Body of pancreas (tissue), 4 donors: ENCODE results near the gene ASB10. TPM values are rescaled to one million over a fixed set of nuclear protein-coding genes. Genes with fewer than 3 reads are reported as not detected.

Source experiments
- ATAC-seq: fragments of 150-250 bp; one replicate; pipeline ENCODE4 v1.9.1; 2016
- DNase-seq, 4 donors: peaks; one replicate each; pipeline ENCODE4 v3.0.0-alpha.2; 2019
- H3K27ac ChIP-seq, 4 donors: fragments of 200-600 bp; sonication (generic); 1 replicate in 3 of 4; 2 replicates in 1 of 4; pipeline versions ENCODE4 v1.5.1 to v1.6.1; 2016 to 2019; ENCODE audit warnings: mild to moderate bottlenecking in 1 of 4, mixed read lengths in 1 of 4, moderate library complexity in 1 of 4
- H3K27me3 ChIP-seq, 2 donors: fragments of 200-600 bp; sonication (generic); one replicate each; pipeline ENCODE4 v1.6.0; 2016; ENCODE audit warnings: mild to moderate bottlenecking in 1 of 2
- H3K36me3 ChIP-seq, 2 donors: fragments of 200-600 bp; sonication (generic); replicated peaks in 1 of 2; 2 replicates each; pipeline ENCODE4 v1.5.1; 2016; ENCODE audit warnings: low read depth in 2 of 2; ENCODE audit not compliant: insufficient read depth in 1 of 2
- H3K4me1 ChIP-seq: fragments of 200-600 bp; sonication (generic); one replicate; pipeline ENCODE4 v1.6.0; 2016
- H3K4me3 ChIP-seq, 2 donors: fragments of 200-600 bp; sonication (generic); 1 replicate in 1 of 2; 2 replicates in 1 of 2; pipeline ENCODE4 v1.5.1; 2016 to 2019
- H3K9me3 ChIP-seq, 3 donors: fragments of 200-600 bp; sonication (generic); 1 replicate in 2 of 3; 2 replicates in 1 of 3; pipeline ENCODE4 v1.5.1; 2016
- POLR2A ChIP-seq, 3 donors: fragments of 450-650 bp; IDR thresholded peaks; one replicate each; pipeline ENCODE4 v1.6.1; 2016; ENCODE audit warnings: antibody characterized with exemption in 3 of 3, mild to moderate bottlenecking in 2 of 3
- WGBS, 2 donors: methylation state at CpG; one replicate each; pipeline ENCODE4 v1.1.5; 2017; 5-methylcytosine and 5-hydroxymethylcytosine counted together
- intact Hi-C: fragments of 100-400 bp; cut with DNase I; formaldehyde crosslinking; loops from one replicate; pipeline ENCODE4 v1.15.1; 2023
- total RNA-seq, 2 donors: library from RNA; depleted of rRNA; stranded (reverse); fragments of >200 nt; gene quantifications; one replicate each; pipeline ENCODE4 v1.1.0, GENCODE V29; 2016
- TF ChIP-seq, protein P1 (sequence below), 7 experiments: fragments of 450-650 bp in 4 of 7; fragments of 200-600 bp in 3 of 7; sonication (generic) in 3 of 7; IDR thresholded peaks; one replicate each; pipeline ENCODE4 v1.5.1; 2016 to 2019; ENCODE audit warnings: antibody characterized with exemption in 7 of 7

ASB10 gene
- total RNA-seq, 2 donors from 2014 or later: not detected

DNA sequence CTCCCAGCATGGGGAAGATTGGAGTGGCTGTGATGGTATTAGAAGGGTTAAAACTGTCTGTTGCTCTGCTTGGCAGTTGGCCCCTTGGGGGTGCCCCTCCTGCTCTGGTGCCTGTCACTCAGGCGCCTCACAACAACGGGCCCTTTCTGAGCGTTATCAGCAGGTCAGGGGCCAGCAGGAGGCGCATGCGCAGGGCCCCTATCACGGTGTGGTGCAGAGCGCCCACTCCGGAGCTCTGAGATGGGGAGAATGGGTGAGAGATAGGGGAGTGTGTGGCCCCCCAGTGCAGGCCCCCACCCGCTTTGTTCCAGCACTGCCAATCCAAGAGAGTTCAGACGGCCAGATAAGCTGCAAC is 44.4 kb downstream of the ASB10 start:
- Histone ChIP-seq H3K9me3 (no peaks in the 10 kb centered on the region), H3K27ac (no peak overlapping the region), H3K27me3 (no peaks in the 10 kb centered on the region), H3K36me3 (peaks cover 6 to 7% of the 10 kb centered on the region in 2 donors), H3K4me1 (peaks cover 11% of the 10 kb centered on the region), H3K4me3 (no peak overlapping the region)
- DNase-seq (peak; percentile 35 to 50 (median 38)), ATAC-seq (peak; percentile 59)
- intact Hi-C loops: no loop called here
- no peak for TF ChIP-seq POLR2A (IDR thresholded peaks at IDR 0.05)
- TF ChIP-seq, protein P1, sequence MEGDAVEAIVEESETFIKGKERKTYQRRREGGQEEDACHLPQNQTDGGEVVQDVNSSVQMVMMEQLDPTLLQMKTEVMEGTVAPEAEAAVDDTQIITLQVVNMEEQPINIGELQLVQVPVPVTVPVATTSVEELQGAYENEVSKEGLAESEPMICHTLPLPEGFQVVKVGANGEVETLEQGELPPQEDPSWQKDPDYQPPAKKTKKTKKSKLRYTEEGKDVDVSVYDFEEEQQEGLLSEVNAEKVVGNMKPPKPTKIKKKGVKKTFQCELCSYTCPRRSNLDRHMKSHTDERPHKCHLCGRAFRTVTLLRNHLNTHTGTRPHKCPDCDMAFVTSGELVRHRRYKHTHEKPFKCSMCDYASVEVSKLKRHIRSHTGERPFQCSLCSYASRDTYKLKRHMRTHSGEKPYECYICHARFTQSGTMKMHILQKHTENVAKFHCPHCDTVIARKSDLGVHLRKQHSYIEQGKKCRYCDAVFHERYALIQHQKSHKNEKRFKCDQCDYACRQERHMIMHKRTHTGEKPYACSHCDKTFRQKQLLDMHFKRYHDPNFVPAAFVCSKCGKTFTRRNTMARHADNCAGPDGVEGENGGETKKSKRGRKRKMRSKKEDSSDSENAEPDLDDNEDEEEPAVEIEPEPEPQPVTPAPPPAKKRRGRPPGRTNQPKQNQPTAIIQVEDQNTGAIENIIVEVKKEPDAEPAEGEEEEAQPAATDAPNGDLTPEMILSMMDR (IDR thresholded peaks at IDR 0.05): no peak
- WGBS, 2 donors: 50 to 51% methylated on average over 1 to 10 of the region's 10 CpGs

DNA sequence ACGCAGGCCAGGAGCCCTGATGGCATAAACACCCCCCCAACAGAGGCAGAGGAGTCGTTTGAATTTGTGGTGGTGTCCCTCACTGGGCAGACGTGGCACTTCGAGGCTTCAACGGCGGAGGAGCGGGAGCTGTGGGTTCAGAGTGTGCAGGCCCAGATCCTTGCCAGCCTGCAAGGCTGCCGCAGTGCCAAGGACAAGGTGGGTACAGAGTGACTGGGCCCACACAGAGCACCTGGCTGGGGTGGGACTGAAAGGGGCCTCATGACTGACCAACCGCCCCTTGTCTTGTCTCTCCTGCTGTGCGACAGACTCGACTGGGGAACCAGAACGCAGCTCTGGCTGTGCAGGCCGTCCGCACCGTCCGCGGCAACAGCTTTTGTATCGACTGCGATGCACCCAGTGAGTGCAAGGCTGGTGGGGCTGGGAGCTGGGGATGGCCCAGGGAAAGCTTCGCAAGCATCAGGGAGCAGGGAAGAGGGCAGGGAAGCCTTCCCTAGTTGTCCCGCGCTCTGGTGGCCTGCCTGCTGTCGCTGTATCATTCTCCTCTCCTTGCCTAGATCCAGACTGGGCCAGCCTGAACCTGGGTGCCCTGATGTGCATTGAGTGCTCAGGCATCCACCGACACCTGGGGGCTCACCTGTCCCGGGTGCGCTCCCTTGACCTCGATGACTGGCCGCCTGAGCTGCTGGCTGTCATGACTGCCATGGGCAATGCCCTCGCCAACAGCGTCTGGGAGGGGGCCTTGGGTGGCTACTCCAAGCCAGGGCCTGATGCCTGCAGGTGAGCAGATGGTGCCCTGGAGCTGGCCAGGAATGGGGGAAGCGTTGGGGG is 45.0 kb downstream of the ASB10 start:
- TF ChIP-seq, protein P1 (IDR thresholded peaks at IDR 0.05): no peak
- TF ChIP-seq POLR2A (IDR thresholded peaks at IDR 0.05): no peak
- no peaks in the 10 kb centered on the region for H3K27me3 ChIP-seq
- peaks cover 11% of the 10 kb centered on the region for H3K4me1 ChIP-seq
- DNase-seq (peak in 2 of 4 donors; percentile 12), ATAC-seq (no peak)
- no peaks in the 10 kb centered on the region for H3K9me3 ChIP-seq
- peaks cover 6 to 7% of the 10 kb centered on the region in 2 donors for H3K36me3 ChIP-seq
- H3K4me3 ChIP-seq: no peak overlapping the region
- intact Hi-C loops: no loop called here
- no peak overlapping the region for H3K27ac ChIP-seq
- 81 to 91% methylated on average over 15 to 31 of the region's 31 CpGs for WGBS, 2 donors

DNA sequence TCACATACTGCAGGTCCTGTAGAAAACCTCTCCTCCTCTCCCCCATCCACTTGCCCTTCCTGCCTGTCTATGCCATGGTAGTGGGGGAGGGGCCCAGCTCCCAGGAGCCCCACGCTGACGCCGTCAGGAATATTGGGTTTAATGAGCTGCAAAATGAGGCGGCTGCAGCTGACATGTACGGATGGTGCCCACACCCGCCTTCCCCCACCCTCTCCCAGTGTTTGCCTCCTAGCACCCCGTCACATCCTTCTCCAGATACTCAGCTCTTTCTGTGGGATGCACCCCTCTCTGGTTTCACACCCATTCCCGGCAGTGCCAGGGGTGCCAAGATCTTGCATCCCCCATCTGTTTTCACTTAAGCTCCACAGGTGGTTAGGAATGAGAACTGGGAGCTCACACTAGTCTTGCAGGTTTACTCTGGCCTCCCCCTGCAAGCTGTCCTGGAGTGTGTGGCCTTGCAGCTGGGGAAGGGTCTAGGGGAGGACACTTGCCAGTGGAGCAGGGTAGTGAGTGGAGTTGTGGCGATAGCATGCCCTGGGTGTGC is 45.7 kb downstream of the ASB10 start:
- ATAC-seq (no peak), DNase-seq (no peak)
- Histone ChIP-seq H3K4me3 (no peak overlapping the region), H3K27me3 (no peaks in the 10 kb centered on the region), H3K4me1 (peaks cover 11% of the 10 kb centered on the region), H3K9me3 (no peaks in the 10 kb centered on the region), H3K36me3 (peaks cover 6 to 8% of the 10 kb centered on the region in 2 donors), H3K27ac (no peak overlapping the region)
- WGBS, 2 donors: 85 to 91% methylated on average over 9 of the region's 9 CpGs
- no peak for TF ChIP-seq POLR2A (IDR thresholded peaks at IDR 0.05)
- TF ChIP-seq, protein P1 (IDR thresholded peaks at IDR 0.05): no peak
- intact Hi-C loops: no loop called here

DNA sequence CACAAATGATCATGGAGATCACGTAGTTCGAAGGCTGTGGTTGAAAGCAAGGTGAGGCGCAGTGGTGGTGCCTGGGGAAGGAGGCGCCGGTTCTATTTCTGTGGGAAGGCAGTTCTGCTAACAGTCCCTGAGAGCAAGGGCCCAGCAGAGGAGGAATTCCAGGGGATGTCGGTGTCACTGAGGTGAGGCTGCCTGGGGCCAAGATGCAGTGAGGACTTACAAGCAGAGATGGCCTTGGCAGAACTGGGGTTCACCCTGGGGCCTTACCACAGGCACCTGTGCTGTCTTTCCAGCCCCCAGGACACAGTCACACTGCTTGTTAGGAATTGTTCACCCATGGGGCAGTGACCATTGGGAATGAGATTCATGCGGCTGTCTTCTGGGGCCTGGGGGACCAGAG is 46.2 kb downstream of the ASB10 start:
- Histone ChIP-seq H3K27me3 (no peaks in the 10 kb centered on the region), H3K4me1 (peaks cover 11% of the 10 kb centered on the region), H3K27ac (no peak overlapping the region), H3K4me3 (no peak overlapping the region), H3K9me3 (no peaks in the 10 kb centered on the region), H3K36me3 (peaks cover 6 to 12% of the 10 kb centered on the region in 2 donors)
- intact Hi-C loops: no loop called here
- WGBS, 2 donors: 92 to 98% methylated on average over 6 to 7 of the region's 7 CpGs
- ATAC-seq: no peak
- TF ChIP-seq, protein P1 (IDR thresholded peaks at IDR 0.05): no peak
- no peak for TF ChIP-seq POLR2A (IDR thresholded peaks at IDR 0.05)
- DNase-seq: peak in 1 of 4 donors; percentile 3
